ENCODE measurements around the gene MZF1. TPM values are rescaled to one million over a fixed set of nuclear protein-coding genes. Genes with fewer than 3 reads are reported as not detected.

Gene MZF1
- total and polyA plus RNA-seq, 2 donors (not counting 3 experiments of a cell fraction or from before 2014, with no cell fraction given), result 26.4 to 30.8 TPM

DNA sequence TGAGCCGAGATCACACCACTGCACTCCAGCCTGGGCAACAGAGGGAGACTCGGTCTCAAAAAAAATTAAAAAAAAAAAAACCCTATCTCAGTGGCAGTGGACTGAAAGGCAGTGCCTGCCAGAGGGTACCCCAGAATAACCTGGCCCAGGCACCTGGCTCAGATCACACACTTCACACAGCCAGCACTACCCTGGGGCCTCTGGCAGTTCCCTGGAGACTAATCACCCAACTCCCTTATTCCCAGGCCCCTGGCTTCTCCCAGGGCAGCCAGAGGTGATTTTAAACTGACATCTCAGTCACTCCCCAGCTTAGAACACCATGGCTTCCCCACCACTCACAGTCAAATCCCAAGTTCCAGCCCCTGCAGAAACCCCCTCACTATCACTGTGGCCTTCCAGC is 57.9 kb downstream of the MZF1 start:
- Histone ChIP-seq H3K4me2 (ENCODE audit: insufficient read depth, low read length) (no peak overlapping the region), H3K9me1 (replicated peaks; ENCODE audit: control insufficient read depth, extremely low read depth, insufficient read depth, low read length) (no peaks in the 10 kb centered on the region), H3K4me1 (ENCODE audit: control insufficient read depth, extremely low read depth, insufficient read depth, low read length) (peaks cover 14% of the 10 kb centered on the region), H3K9me3 (replicated peaks; ENCODE audit: control insufficient read depth, insufficient read depth, low read length) (no peaks in the 10 kb centered on the region), H3K27ac (ENCODE audit: insufficient read depth, low read depth, low read length) (no peak overlapping the region), H3K36me3 (ENCODE audit: control insufficient read depth in 2 of 2, extremely low read depth in 1 of 2, insufficient read depth in 2 of 2, low read length in 2 of 2) (peaks cover 0 to 11% of the 10 kb centered on the region in 2 experiments), H4K20me1 (replicated peaks; ENCODE audit: control insufficient read depth, extremely low read depth, insufficient read depth, low read length) (no peaks in the 10 kb centered on the region), H3K4me3 (replicated peaks in 1 of 3; ENCODE audit: insufficient read depth in 1 of 3, low read depth in 1 of 3, low read length in 3 of 3) (no peak overlapping the region), H2AFZ (ENCODE audit: low read depth, low read length) (no peak overlapping the region), H3K9ac (replicated peaks; ENCODE audit: extremely low read depth, insufficient read depth, low read length) (no peak overlapping the region), H3K79me2 (ENCODE audit: control insufficient read depth, insufficient read depth, low read length) (peaks cover 36% of the 10 kb centered on the region), H3K27me3 (ENCODE audit: control insufficient read depth in 2 of 2, insufficient read depth in 2 of 2, low read length in 2 of 2) (no peaks in the 10 kb centered on the region)
- FAIRE-seq, result no peak
- intact Hi-C loops (cut with micrococcal nuclease), result no loop called here
- CTCF ChIA-PET, result interaction anchor here (0.7 to 2.7 kb wide), 2 partner anchors 23 to 66 kb away, joined by 3 to 42 read pairs; no protein-coding TSS in a partner anchor
- no peak for DNase-seq (ENCODE audit: low read depth, low spot score)
- dilution Hi-C loops (cut with MboI; ENCODE audit: extremely low pct_ligation_motif_present, low sequenced_read_pairs), result no loop called here
- no TSS peak for BruUV-seq (replicated peaks)
- POLR2A ChIA-PET, result interaction anchor here (0.5 kb wide), 1 partner anchor 9 kb away, joined by 3 read pairs; no protein-coding TSS in a partner anchor
- TF ChIP-seq, protein P1, sequence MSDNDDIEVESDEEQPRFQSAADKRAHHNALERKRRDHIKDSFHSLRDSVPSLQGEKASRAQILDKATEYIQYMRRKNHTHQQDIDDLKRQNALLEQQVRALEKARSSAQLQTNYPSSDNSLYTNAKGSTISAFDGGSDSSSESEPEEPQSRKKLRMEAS (IDR thresholded peaks at IDR 0.05; ENCODE audit: insufficient read depth, insufficient read length), result no peak
- TF ChIP-seq FOS (IDR thresholded peaks at IDR 0.05; ENCODE audit: borderline replicate concordance, insufficient read depth, low read length) (no peak), POLR2AphosphoS5 (IDR thresholded peaks at IDR 0.05; ENCODE audit: insufficient read depth, low read depth, low read length) (no peak), EZH2 (IDR thresholded peaks at IDR 0.05; ENCODE audit: borderline replicate concordance, low read depth, low read length, severe bottlenecking) (no peak), JUN (IDR thresholded peaks at IDR 0.05; ENCODE audit: borderline replicate concordance, insufficient read depth, insufficient read length, low read depth) (no peak), POLR2A (IDR thresholded peaks at IDR 0.05; ENCODE audit: low read depth, low read length) (no peak), MYC (IDR thresholded peaks at IDR 0.05; ENCODE audit: low read depth, low read length) (no peak), CTCF (IDR thresholded peaks at IDR 0.05; ENCODE audit: extremely low read depth in 1 of 2, insufficient read depth in 1 of 2, low read depth in 1 of 2, low read length in 2 of 2) (no peak), GATA2 (IDR thresholded peaks at IDR 0.05; ENCODE audit: insufficient read depth, insufficient read length, low read depth, low read length) (no peak)
